Cardiac septum (tissue), 1 donor: ENCODE data around the gene RNF213. TPM values are rescaled to one million over a fixed set of nuclear protein-coding genes. Genes with fewer than 3 reads are reported as not detected.
"Not testable (repeated sequence)": the region's sequence is repeated elsewhere in the genome, so short reads cannot be mapped to it uniquely, and the experiment has no call there.

ENCODE experiments used
- DNase-seq: peaks from one replicate; pipeline ENCODE4 v3.0.0-alpha.2; 2020; ENCODE audit warnings: low spot score
- intact Hi-C: fragments of 100-400 bp; cut with DNase I; formaldehyde crosslinking; loops from one replicate; pipeline ENCODE4 v1.14.0; 2022
- total RNA-seq: library from RNA; stranded (reverse); fragmentation: NEBNext Ultra II Directional; extraction: Animal tissue kit (Norgen Biotek cat#: 25700); gene quantifications from one replicate; pipeline ENCODE4 v1.2.1, GENCODE V29; 2021
- donor health status: DM: no; HTN: no; CAD: no.

RNF213 gene
- total RNA-seq, 1 donor from 2014 or later: 46.4 TPM

DNA sequence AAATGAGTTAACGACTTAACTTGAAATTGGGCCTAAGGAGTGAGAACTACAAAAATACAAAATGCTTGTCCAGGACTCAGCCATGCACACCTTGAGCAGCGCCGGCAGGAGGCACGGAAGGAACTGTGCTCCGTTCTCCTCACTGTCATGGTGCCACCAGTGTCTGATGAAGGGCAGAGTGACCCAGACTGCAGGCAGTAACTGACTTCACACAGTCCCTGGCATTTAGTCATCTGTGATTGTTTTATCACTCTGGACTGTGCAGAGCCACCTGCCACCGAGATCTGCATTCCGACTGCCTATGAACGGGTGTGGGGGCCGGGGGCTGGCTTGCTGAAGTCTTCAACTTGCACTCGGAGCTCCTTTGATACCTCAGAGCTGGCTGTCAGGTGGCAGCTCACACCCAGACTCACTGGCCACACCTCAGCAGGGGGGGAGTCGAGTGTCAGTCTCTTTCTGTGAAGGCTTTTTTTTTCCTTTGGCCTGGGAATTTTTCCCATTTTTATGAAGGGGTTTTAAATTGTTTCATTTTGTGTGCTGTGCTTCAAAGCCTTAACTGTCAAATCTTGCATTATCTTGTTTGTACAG lies 134.1 kb downstream of the RNF213 start:
- no peak for DNase-seq
- intact Hi-C loops: no loop called here

DNA sequence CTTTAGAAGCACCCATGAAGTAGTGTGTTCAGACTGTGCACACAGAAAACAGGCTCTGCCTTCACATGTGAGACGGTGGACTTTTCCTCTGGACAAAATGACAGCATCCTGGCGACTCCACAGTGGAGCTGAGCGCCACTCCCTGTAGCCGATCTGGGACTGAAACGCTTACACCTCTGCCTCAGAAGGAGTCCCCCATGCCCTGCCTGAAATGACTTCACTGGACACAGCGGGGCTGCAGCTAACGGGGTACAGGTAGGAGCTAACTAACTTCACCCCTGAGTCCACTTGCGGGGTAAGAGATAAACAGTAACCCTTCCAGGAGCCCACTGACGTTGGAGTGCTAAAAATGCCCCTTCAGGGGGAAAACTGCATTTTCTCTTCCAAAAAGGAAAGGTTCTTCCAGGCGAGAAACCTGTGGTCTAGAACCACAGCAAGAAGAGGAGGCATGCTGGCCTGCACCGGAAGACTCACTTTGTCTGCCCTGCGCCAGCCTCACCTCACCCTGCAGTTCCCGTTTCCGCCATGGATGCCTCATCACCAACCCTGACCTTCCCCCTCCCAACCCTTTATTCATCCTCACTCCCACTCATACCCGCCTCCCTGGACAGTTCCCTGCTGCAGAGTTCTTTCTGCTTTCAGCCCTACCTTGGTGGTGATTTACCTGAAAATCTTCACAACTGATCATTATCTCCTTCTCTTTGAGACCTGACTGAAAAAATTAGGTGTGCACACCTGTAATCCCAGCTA lies 134.9 kb downstream of the RNF213 start:
- DNase-seq: no peak
- intact Hi-C loops: no loop called here

DNA sequence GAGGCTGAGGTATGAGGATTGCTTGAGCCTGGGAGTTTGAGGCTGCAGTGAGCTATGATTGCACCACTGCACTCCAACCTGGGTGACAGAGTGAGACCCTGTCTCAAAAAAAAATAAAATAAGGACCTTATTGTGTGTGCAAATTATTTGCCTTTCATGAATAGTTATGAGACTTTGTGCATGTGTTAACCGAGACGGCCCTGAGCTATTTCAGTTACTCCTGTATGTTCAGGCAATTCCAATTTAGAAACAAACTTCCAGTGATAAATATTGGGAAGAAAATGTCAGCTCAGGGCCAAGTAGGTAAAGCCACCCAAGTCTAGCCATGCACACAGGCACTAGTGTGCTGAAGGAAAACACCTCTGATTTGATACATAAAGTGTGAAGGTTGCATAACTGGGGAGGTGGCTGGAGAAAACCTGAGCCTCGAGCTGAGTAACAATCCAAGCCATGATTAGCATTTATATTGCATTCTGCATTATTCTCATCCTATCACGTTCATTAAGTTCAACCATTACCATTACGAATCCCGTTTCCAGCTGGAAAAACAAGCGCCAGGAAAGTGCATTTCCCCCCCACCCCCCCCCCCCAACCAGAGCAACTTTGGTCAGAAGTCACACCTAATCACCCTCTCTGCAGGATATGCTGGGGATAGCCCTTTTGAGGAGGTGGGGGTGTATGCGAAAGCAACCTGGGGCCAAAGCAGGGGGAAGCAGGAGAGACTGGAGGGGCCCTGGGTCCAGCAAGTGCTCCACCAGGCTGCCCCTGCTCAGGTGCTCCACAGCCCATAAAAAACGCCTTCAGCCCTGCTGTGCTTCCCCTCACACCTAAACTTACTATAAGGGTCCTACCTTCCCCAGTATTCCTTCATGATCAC lies 135.7 kb downstream of the RNF213 start:
- intact Hi-C loops: no loop called here
- no peak for DNase-seq

DNA sequence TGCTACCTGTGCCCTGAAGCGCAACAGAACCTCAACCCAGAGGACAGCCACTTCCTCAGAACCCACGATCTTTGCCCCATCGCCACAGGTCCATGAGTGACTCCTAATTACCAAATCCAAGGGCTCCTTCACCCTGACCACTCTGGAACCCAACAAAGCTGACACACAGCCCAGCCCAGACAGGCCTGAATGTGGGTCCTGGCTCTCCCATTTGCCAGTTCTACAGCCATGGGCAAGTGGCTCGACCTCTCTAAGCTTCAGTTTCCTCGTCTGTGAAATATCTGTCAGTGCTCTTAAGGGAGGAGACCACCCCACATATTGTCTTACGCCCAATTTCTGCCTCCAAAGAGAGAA lies 136.4 kb downstream of the RNF213 start:
- DNase-seq: no peak
- intact Hi-C loops: no loop called here

DNA sequence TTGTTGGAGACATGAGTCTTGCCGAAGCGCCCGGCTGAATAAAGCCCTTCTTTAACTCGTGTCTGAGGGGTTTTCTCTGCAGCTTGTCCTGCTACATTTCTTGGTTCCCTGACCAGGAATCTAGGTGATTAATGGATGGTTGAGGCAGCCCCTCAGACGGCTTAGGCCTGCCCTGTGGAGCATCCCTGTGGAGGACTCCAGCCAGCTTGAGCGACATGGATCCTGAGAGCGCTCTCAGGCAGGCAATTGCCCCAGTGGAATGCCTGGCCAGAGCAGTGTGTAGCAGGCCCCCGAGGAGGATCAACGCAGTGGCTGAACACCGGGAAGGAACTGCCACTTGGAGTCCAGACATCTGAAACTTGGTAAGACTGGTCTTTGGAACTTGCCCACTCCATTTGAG lies 137.0 kb downstream of the RNF213 start:
- intact Hi-C loops: no loop called here
- no peak for DNase-seq

DNA sequence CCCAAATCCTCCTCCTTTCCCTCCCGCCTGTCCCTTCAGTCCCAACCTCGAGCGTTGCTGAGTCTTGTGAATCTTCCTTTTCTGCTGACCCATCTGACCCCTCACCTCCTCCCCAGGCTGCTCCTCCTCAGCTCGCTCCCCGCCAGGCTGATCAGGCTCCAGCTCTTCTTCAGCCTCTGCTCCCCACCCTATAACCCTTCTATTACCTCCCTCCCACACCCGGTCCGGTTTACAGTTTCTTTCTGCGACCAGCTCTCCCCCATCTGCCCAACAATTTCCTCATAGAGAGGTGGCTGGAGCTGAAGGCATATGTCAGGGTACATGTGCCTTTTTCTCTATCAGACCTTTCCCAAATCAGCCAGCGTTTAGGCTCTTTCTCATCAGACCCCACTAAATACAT lies 140.4 kb downstream of the RNF213 start:
- intact Hi-C loops, DNase-seq: not testable (repeated sequence)

DNA sequence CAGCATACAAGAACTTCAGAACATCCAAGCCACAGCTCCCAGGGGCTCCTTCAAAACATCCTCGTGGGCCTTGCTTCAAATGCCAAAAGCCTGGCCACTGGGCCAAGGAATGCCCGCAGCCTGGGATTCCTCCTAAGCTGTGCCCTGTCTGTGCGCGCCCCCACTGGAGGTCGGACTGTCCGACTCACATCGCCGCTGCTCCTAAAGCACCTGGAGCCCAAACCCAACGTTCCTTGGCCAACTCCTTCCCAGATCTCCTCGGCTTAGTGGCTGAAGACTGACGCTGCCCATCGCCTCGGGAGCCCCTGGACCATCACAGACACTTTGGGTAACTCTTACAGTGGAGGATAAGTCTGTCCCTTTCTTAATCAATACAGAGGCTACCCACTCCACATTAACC lies 141.4 kb downstream of the RNF213 start:
- DNase-seq, intact Hi-C loops: not testable (repeated sequence)

DNA sequence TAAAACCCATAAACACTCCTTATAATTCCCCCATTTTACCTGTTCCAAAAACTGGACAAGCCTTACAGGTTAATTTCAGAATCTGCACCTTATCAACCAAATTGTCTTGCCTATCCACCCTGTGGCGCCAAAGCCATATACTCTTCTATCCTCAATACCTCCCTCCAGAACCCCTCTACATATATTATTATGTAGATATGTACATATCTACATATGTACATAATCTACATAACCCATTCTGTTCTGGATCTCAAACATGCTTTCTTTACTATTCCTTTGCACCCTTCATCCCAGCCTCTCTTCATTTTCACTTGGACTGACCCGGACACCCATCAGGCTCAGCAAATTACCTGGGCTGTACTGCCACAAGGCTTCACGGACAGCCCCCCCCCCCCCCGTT lies 142.3 kb downstream of the RNF213 start:
- intact Hi-C loops: no loop called here
- DNase-seq: no peak

DNA sequence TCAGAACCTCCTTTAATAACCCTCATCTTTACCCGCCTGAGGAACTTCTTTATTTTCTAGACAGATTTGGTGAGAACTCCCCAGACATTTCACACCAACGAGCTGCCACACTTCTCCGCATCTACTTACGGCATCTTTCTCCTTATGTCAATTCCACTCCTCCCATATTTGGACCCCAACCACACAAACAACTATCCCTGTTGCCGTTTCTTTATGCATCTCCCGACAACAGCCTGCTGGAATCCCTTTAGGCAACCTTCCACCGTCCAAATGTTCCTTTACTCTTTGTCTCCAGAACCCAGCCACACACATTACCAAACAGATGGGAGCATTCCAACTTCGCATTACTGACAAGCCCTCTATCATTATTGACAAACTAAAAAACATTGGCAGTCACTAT lies 145.5 kb downstream of the RNF213 start:
- no peak for DNase-seq
- intact Hi-C loops: no loop called here

DNA sequence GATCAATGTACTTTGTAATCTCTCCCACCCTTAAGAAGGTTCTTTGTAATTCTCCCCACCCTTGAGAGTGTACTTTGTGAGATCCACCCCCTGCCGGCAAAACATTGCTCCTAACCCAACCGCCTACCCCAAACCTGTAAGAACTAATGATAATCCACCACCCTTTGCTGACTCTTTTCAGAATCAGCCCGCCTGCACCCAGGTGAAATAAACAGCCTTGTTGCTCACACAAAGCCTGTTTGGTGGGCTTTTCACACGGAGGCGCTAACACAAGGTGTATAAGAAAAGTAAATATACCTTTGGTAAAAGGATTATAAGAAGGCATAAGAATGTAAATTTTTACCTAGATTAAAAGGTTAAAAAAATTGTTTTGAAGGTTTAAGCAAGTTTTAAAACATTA lies 147.3 kb downstream of the RNF213 start:
- intact Hi-C loops, DNase-seq: not testable (repeated sequence)

DNA sequence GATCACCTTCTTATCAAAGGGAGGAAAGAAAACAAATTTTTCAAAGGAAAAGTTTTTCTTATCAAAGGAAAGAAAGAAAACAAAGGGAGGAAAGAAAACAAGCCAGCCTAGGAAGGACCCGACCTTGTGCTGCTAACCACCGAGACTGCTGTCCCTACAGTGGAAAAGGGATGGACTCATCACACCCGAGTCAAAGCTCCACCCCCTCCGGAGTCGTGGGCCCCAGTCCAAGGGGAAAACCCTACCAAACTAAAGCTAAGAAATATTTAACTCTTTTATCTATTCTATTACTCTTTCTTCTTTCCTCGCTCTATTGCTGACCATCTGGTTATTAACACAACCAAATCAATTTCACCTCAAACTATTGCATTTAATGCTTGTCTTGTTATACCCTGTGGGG lies 148.2 kb downstream of the RNF213 start:
- no peak for DNase-seq
- intact Hi-C loops: no loop called here

DNA sequence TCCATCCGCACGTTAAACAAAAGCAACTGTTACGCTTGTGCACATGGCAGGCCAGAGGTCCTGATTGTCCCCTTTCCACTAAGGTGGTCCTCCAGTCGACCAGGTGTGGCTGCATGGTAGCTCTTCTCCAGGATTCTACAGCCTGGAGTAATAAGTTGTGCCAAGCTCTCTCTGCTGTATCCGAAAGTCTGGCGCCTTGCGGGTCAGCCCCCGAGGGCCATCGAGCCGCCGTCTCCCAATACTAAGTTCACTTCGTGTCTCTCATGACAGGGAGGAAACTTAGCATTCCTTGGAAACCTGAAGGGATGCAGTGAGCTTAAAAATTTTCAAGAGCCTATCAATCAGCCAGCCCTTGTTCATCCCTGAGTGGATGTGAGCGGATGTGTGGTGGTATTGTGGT lies 149.0 kb downstream of the RNF213 start:
- intact Hi-C loops: no loop called here
- no peak for DNase-seq

DNA sequence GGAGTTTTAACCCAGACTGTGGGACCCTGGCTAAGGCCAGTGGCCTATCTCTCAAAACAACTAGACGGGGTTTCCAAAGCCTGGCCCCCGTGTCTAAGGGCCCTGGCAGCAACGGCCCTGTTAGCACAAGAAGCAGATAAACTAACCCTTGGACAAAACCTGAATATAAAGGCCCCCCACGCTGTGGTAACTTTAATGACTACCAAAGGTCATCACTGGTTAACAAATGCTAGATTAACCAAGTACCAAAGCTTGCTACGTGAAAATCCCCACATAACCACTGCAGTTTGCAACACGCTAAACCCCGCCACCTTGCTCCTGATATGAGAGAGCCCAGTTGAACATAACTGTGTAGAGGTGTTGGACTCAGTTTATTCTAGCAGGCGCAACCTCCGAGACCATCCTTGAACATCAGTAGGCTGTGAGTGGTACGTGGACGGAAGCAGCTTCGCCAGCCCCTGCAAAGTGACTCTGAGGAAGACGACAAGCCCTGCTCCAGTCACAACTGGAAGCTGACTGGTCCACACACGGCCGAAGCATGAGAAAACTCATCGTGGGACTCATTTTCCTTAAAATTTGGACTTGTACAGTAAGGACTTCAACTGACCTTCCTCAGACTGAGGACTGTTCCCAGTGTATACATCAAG lies 149.9 kb downstream of the RNF213 start:
- intact Hi-C loops, DNase-seq: not testable (repeated sequence)

DNA sequence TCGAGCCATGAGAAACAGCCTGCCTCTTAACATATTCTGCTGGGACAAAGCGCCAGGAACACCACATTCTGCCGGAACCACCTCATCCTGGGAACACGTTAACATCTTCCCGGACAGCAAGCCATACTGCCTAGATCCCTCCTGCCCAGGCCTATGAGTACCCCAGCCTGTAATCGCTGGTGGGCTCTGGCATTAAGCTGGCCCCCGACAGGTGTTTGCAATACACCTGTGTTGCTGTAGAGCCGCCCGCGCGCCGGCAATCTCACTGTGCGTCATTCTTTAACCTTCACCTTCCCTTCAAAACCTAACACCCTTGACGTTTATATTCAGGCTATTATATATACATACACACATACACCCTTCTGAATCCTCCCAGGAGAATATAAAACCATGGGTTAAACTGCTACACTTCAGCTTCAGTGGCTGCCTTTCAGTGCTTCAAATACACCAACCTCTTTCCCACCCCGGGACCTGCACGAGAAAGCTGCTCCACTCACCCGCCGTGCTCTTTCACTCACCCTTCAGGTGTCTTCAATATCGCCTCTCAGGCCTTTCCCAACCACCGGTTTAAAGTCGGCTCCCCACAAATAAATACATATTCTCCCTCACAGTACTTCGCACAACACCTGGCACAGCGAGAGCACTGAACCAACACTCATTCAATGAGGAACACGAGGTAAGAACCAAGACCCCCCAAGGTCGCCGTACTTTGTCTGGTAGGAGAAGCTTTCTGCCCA lies 153.3 kb downstream of the RNF213 start:
- intact Hi-C loops: no loop called here
- DNase-seq: no peak

DNA sequence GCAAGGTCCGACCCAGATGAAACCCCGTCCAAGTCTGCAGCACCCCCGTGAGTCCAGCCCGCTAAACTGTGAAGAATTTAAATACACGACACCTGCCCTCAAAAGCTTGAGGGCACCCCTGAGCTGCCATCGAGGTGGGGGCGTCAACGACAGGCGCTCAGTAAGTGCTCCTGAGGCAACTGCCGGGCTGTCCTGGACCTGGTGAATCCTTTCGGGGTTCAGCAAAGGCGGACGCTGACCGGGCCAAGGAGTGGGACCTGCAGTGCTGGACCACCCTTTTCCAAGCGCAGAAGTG lies 153.8 kb downstream of the RNF213 start:
- intact Hi-C loops: no loop called here
- DNase-seq: no peak

DNA sequence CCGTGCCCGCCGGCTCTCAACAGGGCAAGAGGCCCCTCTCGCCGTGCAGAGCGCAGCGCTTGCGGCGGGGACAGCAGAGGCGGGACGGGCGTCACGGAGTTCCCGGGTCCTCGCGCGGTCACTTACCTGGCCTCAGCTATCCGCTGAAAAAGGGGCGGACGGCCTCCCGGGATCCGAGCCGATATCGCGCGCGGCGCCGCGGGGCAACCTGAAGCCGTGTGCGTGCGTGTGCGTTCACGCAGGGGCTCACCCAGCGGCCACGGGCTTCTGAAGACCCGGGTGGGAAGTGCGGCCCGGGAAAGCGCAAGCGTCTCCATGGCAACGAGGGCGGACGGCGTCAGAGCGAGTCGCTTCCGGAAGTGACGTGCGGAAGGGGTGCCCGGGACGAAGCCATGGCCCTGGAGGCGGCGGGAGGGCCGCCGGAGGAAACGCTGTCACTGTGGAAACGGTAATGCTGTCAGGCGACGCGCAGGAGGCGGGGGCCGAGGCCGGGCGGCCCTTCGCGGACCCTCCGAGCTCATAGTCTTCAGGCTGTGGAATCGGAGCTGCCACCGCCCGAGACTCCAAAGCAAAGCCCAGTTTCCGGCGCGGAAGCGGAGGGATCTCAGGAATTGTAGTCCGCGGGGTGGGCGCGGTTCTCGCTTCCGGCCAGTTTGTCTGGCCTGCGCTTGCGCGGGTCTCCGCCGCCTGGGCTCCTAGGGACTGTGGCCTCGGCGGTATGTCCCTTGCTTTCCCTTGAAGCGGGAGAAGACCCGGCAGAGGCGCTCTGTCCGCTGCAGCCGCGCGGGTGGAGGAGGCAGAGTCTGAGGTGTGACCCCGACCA lies 154.4 kb downstream of the RNF213 start, which contains the start of gene ENDOV:
Gene ENDOV (plus strand): TSS at position 365 of the 823 bp plus-strand sequence. CDS start 28 bp downstream, at position 393.
- DNase-seq: peak; percentile 97
- intact Hi-C loops: loop anchor here (1.0 kb wide), 1 partner anchor 39 kb away; no protein-coding TSS in a partner anchor

DNA sequence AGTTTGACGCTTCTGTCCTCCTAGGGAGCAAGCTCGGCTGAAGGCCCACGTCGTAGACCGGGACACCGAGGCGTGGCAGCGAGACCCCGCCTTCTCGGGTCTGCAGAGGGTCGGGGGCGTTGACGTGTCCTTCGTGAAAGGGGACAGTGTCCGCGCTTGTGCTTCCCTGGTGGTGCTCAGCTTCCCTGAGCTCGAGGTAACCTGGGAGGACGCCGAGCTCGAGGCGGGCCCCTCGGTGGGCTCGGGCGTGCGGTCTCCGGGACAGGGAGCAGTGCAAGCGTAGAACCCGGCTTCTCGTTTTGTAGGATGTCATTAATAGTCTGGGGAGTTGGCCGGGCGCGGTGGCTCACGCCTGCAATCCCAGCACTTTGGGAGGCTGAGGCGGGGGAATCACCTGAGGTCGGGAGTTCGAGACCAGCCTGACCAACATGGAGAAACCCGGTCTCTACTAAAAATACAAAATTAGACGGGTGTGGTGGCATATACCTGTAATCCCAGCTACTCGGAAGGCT lies 155.0 kb downstream of the RNF213 start:
- intact Hi-C loops: loop anchor here (1.0 kb wide), 1 partner anchor 39 kb away; no protein-coding TSS in a partner anchor
- no peak for DNase-seq

DNA sequence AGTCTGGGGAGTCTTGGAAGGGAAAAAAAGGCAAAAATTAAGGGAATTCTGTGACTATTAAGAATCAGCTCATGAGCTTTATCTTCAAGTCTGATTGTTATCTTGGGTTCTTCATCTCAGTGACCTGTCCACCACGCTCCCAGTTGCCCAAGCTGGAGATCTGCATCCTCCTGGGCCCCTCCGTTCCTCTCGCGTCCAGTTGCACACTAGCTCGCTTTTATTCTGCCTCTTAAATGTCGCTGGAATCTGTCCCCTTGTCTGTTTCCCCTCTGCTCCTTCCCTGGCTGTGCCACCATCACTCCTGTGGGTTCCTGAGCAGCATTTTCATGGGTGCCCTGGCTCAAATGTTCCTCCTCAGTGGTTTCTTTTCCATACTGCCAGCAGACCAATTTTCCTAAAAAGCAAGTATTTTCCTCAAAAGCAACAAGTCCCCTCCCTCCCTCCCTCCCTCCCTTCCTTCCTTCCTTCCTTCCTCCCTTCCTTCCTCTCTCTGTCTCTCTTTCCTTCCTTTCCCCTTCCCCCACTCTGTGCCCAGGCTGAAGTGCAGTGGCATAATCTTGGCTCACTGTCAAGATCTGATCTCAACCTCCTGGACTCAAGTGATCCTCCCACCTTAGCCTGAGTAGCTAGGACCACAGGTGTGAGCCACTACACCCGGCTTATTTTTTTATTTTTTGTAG lies 155.7 kb downstream of the RNF213 start:
- intact Hi-C loops: no loop called here
- no peak for DNase-seq
